Measurements from ENCODE around the gene FEN1.

The FEN1 gene

DNA sequence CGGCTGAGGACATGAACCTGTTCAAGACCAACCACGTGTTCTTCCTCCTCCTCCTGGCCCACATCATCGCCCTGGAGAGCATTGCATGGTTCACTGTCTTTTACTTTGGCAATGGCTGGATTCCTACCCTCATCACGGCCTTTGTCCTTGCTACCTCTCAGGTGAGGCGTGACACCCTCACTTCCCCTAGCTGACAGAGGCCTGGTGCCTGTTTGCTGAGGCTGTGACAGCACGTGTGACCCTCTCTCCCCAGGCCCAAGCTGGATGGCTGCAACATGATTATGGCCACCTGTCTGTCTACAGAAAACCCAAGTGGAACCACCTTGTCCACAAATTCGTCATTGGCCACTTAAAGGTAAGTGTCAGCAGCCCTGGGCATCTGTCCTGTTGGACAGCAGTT is 47.7 kb downstream of the FEN1 start:
- no peaks in the 10 kb centered on the region for H3K27me3 ChIP-seq (ENCODE audit: insufficient read depth, low read length)
- no peak overlapping the region for H2AFZ ChIP-seq (ENCODE audit: low read length)
- H3K27ac ChIP-seq (ENCODE audit: low read depth, low read length, poor library complexity, severe bottlenecking), result no peak overlapping the region
- no peak overlapping the region for H3K4me3 ChIP-seq (ENCODE audit: low read depth, low read length, poor library complexity, severe bottlenecking)
- TF ChIP-seq, protein P1, sequence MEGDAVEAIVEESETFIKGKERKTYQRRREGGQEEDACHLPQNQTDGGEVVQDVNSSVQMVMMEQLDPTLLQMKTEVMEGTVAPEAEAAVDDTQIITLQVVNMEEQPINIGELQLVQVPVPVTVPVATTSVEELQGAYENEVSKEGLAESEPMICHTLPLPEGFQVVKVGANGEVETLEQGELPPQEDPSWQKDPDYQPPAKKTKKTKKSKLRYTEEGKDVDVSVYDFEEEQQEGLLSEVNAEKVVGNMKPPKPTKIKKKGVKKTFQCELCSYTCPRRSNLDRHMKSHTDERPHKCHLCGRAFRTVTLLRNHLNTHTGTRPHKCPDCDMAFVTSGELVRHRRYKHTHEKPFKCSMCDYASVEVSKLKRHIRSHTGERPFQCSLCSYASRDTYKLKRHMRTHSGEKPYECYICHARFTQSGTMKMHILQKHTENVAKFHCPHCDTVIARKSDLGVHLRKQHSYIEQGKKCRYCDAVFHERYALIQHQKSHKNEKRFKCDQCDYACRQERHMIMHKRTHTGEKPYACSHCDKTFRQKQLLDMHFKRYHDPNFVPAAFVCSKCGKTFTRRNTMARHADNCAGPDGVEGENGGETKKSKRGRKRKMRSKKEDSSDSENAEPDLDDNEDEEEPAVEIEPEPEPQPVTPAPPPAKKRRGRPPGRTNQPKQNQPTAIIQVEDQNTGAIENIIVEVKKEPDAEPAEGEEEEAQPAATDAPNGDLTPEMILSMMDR (IDR thresholded peaks at IDR 0.05; ENCODE audit: low read length), result no peak
- no peak for TF ChIP-seq EZH2 (IDR thresholded peaks at IDR 0.05; ENCODE audit: borderline replicate concordance, low read length)
- no peaks in the 10 kb centered on the region for H3K79me2 ChIP-seq (ENCODE audit: insufficient read depth, low read length)
- peaks cover 2% of the 10 kb centered on the region for H3K4me1 ChIP-seq (ENCODE audit: insufficient read depth, low read length, severe bottlenecking)
- H3K9me3 ChIP-seq (ENCODE audit: low read length), result no peaks in the 10 kb centered on the region
- no peak overlapping the region for H3K9ac ChIP-seq (ENCODE audit: low read length)
- H3F3A ChIP-seq (ENCODE audit: insufficient read depth, low read length), result no peaks in the 10 kb centered on the region
- no peaks in the 10 kb centered on the region for H3K9me2 ChIP-seq (ENCODE audit: low read depth, low read length)
- H4K20me1 ChIP-seq (ENCODE audit: insufficient read depth, low read length), result no peaks in the 10 kb centered on the region
- H3K4me2 ChIP-seq (ENCODE audit: low read length), result no peak overlapping the region
- peaks cover 51% of the 10 kb centered on the region for H3K36me3 ChIP-seq (ENCODE audit: insufficient read depth, low read length)

DNA sequence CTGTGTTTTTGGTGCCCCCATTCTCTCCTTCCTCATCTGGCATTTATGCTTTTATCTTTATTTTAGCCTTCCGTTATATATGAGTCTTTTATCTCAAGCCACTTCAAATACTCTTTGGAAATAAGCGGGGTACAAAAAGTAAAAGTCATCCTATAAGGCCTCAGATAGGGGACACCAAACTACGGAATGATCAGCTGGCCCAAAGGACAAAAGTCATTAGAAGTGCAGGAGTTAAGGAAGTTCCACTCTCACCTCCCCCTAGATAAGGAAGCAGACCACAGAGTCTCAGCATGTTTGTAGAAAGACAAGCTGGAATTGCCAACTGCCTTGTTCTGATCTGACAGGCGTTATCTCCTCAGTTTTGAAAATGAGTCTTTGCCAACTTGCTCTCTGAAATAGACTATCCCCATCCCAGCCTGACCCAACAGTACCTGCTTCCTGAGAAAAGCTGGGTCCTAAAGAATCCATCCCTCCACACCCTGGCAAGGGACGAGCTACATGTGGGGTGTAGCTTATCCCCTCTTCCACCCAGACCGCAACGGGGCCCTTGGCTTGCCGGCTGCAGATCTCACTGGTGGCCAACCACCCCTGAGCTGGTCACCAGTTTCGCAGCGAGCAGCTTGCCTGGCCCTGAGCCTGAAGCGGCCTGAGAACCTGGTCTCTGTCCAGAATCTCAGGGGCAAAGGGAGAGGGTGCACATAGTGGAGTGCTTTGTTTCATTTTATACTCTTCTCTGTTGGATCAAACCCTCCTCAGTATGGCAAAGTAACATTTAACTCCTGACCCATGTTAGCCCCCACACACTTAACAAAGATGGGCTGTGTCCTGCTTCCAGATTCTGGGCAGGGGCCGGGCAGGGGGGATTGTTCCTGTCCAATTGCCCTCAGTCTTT is 49.2 kb downstream of the FEN1 start:
- Histone ChIP-seq H3K9me3 (ENCODE audit: low read length) (no peaks in the 10 kb centered on the region), H3K9me2 (ENCODE audit: low read depth, low read length) (no peaks in the 10 kb centered on the region), H3K4me2 (ENCODE audit: low read length) (no peak overlapping the region), H3K79me2 (ENCODE audit: insufficient read depth, low read length) (no peaks in the 10 kb centered on the region), H4K20me1 (ENCODE audit: insufficient read depth, low read length) (no peaks in the 10 kb centered on the region), H3K9ac (ENCODE audit: low read length) (no peak overlapping the region), H3K36me3 (ENCODE audit: insufficient read depth, low read length) (peaks cover 57% of the 10 kb centered on the region), H3F3A (ENCODE audit: insufficient read depth, low read length) (no peaks in the 10 kb centered on the region), H3K27ac (ENCODE audit: low read depth, low read length, poor library complexity, severe bottlenecking) (no peak overlapping the region), H3K27me3 (ENCODE audit: insufficient read depth, low read length) (no peaks in the 10 kb centered on the region), H3K4me1 (ENCODE audit: insufficient read depth, low read length, severe bottlenecking) (no peaks in the 10 kb centered on the region), H3K4me3 (ENCODE audit: low read depth, low read length, poor library complexity, severe bottlenecking) (no peak overlapping the region), H2AFZ (ENCODE audit: low read length) (no peak overlapping the region)
- TF ChIP-seq, protein P1 (IDR thresholded peaks at IDR 0.05; ENCODE audit: low read length), result no peak
- no peak for TF ChIP-seq EZH2 (IDR thresholded peaks at IDR 0.05; ENCODE audit: borderline replicate concordance, low read length)

DNA sequence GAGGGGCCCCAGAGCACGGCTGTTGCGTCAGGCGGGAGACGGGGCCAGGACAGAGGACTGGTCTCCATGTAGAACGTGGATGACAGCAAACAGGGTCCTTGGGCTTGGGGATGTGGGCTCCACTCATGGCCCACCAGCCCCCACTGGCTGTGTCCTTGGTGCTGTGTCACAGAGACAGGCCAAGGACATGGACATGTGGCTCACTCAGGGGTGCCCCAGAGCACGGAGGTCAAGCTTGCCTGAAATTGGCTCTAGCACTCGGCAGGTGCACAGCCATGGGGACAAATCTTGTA is 49.8 kb downstream of the FEN1 start:
- H2AFZ ChIP-seq (ENCODE audit: low read length), result no peak overlapping the region
- H3K9ac ChIP-seq (ENCODE audit: low read length), result no peak overlapping the region
- no peaks in the 10 kb centered on the region for H4K20me1 ChIP-seq (ENCODE audit: insufficient read depth, low read length)
- no peaks in the 10 kb centered on the region for H3K27me3 ChIP-seq (ENCODE audit: insufficient read depth, low read length)
- no peaks in the 10 kb centered on the region for H3K9me3 ChIP-seq (ENCODE audit: low read length)
- TF ChIP-seq, protein P1 (IDR thresholded peaks at IDR 0.05; ENCODE audit: low read length), result no peak
- no peak for TF ChIP-seq EZH2 (IDR thresholded peaks at IDR 0.05; ENCODE audit: borderline replicate concordance, low read length)
- no peaks in the 10 kb centered on the region for H3K79me2 ChIP-seq (ENCODE audit: insufficient read depth, low read length)
- peaks cover 62% of the 10 kb centered on the region for H3K36me3 ChIP-seq (ENCODE audit: insufficient read depth, low read length)
- H3K4me2 ChIP-seq (ENCODE audit: low read length), result no peak overlapping the region
- H3K4me1 ChIP-seq (ENCODE audit: insufficient read depth, low read length, severe bottlenecking), result no peaks in the 10 kb centered on the region
- H3K27ac ChIP-seq (ENCODE audit: low read depth, low read length, poor library complexity, severe bottlenecking), result no peak overlapping the region
- no peaks in the 10 kb centered on the region for H3F3A ChIP-seq (ENCODE audit: insufficient read depth, low read length)
- H3K9me2 ChIP-seq (ENCODE audit: low read depth, low read length), result no peaks in the 10 kb centered on the region
- H3K4me3 ChIP-seq (ENCODE audit: low read depth, low read length, poor library complexity, severe bottlenecking), result no peak overlapping the region

All from OCI-LY1 (cell line).